HG02840 (cell line): Measurements from ENCODE around the gene EXOC8.

Experiments used
- ATAC-seq: cut with Tn5 transposase; IDR thresholded peaks from one replicate; pipeline ENCODE4 v1.9.1; 2021; ENCODE audit warnings: mild to moderate bottlenecking, moderate library complexity, moderate number of reproducible peaks; ENCODE audit not compliant: unreplicated experiment, low FRiP score

Gene EXOC8, protein sequence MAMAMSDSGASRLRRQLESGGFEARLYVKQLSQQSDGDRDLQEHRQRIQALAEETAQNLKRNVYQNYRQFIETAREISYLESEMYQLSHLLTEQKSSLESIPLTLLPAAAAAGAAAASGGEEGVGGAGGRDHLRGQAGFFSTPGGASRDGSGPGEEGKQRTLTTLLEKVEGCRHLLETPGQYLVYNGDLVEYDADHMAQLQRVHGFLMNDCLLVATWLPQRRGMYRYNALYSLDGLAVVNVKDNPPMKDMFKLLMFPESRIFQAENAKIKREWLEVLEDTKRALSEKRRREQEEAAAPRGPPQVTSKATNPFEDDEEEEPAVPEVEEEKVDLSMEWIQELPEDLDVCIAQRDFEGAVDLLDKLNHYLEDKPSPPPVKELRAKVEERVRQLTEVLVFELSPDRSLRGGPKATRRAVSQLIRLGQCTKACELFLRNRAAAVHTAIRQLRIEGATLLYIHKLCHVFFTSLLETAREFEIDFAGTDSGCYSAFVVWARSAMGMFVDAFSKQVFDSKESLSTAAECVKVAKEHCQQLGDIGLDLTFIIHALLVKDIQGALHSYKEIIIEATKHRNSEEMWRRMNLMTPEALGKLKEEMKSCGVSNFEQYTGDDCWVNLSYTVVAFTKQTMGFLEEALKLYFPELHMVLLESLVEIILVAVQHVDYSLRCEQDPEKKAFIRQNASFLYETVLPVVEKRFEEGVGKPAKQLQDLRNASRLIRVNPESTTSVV

GRCh38 chr1:231337472-231338269, at the start of gene EXOC8:
Gene EXOC8 (minus strand): TSS chr1:231337852. CDS start chr1:231337745, 107 bp downstream.
- ATAC-seq, result peak; percentile 82

DNA sequence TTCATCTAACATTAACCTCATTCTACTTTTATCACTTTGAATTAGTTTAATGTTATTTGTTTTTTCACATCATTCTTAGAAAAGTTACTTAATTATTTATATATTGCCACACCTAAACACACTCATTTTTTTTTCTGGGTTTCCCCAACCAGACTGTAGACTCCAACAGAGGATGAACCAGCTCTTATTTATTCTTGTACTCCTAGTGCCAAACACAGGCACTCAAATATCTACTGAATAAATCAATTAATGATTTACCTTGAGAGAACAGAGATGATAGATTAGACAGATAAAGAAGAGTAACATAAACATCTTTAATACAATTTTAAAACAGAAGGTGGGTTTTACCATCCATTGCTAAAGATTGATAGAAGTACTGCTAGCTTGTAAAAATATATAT, 48.8 kb upstream of the EXOC8 start:
- no peak for ATAC-seq

DNA sequence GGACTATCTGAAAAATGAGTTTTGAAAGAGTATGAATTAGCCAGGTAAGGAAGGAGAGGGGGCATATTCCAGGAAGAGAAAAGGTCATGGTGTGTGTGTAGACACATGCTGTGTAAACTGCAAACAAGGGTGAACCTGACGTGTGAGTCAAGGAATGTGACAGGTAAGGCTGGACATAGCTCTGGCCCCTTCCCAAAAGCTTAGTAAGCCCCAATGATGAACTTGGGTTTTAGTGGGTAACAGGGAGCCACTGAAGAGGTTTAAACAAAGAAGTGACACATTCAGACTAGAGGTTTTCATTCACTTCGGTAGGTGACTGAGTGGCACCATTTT, 47.7 kb upstream of the EXOC8 start:
- ATAC-seq, result no peak

- ATAC-seq, result no peak
Observed at GRCh38 chr1:231384696-231385415, 47.2 kb upstream of the EXOC8 start.

- ATAC-seq, result no peak
Observed at GRCh38 chr1:231383159-231383860, 45.7 kb upstream of the EXOC8 start.

- no peak for ATAC-seq
Observed at GRCh38 chr1:231382426-231382825, 44.8 kb upstream of the EXOC8 start.

- no peak for ATAC-seq
Observed at GRCh38 chr1:231381729-231382128, 44.1 kb upstream of the EXOC8 start.

- ATAC-seq, result no peak
Observed at GRCh38 chr1:231376875-231377549, 39.4 kb upstream of the EXOC8 start.

GRCh38 chr1:231376101-231376500, 38.4 kb upstream of the EXOC8 start:
- ATAC-seq, result no peak

DNA sequence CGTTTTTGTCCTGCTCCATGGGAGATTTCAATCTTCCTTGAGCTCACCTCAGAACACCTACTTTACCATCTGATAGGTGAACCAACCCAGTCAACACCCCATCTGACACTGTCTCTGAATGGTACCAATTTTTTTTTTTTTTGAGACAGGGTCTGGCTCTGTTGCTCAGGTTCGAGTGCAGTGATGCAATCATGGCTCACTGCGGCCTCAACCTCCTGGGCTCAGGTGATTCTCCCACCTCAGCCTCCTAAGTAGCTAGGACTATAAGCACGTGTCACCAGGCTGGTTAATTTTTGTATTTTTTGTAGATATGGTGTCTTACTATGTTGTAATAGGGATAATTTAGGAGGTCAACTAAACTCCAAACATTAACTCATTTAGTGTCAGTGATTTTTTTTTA, 36.7 kb upstream of the EXOC8 start:
- ATAC-seq, result no peak

DNA sequence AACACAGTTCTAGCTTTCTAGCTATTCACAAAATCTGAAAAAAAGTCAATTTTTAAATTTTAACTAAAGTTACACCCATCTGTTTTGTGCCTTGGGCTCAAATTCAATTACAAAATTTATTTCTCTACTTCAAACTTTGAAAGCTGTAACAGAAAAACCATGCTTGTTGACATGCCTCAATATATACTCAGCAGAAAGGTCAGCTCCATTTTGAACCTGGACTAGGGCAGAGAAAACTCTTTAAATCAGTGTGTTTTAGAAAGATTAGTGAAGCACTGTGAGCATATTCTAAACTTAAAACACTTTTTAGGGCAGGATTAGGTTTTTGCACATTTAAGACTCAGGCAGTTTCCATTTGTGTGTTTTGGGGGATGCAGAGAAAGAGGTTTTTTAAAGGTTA, 34.8 kb upstream of the EXOC8 start:
- no peak for ATAC-seq

DNA sequence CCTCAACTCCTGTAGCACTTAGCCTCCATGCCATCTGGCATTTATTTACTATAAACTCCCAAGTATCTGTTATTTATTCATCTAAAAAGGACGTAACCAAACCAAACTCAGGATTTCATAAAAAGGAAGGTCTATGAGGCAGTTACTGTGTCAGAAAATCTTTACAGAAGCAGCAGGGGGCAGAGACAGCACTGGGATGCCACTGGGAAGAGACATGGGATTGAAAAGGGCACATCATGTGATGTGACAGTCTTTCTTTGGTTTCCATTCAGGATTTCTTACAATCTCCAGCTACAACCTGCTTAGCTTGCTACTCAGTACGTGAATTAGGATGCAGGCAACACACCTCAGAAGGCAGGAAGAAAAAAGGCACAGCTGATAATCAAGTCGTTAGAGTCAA, 31.6 kb upstream of the EXOC8 start:
- no peak for ATAC-seq

- no peak for ATAC-seq
Observed at GRCh38 chr1:231364192-231364591, 26.5 kb upstream of the EXOC8 start.

DNA sequence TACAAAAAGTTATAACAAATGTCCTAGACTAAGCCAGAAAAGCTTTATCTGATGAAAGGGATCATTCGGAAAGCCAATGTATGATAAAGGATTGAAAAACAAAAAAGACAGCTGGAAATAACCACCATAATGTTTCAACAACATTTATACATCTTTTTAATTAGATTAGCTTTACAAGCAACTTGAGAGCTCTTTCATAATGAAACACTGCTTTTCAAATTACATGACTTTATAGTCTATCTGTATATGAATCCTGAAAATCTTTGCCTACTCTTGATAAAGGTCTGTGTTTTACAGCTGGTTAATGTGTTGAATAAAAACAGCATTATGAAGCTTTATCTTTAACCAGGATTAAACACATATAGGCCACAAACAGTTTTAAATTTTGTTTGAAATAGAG, 26.0 kb upstream of the EXOC8 start:
- ATAC-seq, result no peak

- ATAC-seq, result no peak
Observed at GRCh38 chr1:231362325-231362724, 24.7 kb upstream of the EXOC8 start.

DNA sequence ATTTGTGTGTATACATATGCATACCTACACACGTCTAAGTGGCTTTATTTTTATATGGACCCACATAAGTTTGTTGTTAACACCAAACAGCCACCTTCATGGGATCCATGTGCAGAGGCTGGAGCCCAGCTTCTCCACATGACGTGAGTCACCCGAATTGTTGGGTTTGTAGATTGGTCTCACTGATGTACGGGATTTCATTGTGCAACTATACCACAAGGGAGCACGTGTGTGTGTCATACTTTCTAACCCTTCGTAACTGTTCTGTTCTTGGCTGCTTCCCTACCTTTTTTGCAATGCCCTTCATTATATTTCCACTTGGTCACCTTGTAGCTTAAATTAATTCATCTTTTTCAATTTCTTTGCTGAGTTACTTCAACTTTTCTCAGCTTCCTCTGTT, 21.5 kb upstream of the EXOC8 start:
- ATAC-seq, result no peak

DNA sequence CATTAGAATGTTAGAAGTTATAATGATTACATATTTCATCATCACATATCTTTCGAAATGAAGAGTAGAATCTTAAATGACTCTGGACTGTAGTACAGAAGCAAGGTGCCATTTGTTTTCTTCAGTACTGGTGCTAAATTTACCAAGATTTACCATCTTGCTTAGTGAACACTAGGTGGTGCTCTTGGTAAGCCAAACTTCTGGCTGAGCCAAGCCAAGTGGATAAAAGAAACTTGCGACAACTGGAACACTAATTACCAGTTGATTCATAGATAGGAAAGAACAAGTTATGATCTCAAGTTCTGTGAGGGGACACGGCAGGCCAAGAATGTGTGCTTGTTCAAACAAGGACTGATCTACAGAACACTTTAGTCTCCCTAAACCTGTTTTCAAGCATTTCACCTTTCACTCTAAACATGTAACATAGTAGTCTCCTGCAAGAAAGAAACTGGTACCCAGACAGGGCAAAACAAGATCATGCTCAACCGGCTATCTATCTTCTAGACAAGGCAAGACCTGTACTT, 20.2 kb upstream of the EXOC8 start:
- ATAC-seq, result no peak

GRCh38 chr1:231357187-231357772, 19.6 kb upstream of the EXOC8 start:
- ATAC-seq, result no peak

DNA sequence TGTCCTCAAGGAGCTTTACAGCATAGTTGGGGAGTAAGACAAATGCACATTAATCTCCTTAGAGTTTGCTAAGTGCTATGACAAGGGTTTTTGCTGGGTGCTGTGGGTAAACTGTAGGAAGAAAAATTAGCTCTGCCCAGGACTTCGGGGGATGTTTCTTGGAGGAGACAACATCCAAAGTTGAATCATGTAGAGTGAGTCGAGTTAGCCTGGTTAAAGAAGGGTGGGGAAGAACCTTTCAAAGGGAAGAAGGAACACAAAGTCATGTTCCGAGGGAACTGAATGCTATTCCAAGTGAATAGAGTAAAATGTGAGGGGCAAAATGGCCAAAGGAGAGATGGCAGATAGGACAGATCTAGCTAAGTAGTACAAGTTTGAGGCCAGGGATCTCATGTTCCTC, 17.5 kb upstream of the EXOC8 start:
- no peak for ATAC-seq
